AG04449 (cell line): ENCODE data around the gene TMEM52.

Experiments used
- CTCF ChIA-PET: fragments of 350-600 bp; formaldehyde crosslinking; extraction: SDS; loops from one replicate; lab custom pipeline; 2021; ENCODE audit warnings: antibody characterized with exemption; lab: Yijun Ruan, JAX
- POLR2A ChIA-PET: fragments of 400-600, 350-600 bp; formaldehyde crosslinking; extraction: SDS; loops from one replicate; lab custom pipeline; 2020; ENCODE audit warnings: antibody characterized with exemption, inconsistent platforms; lab: Yijun Ruan, JAX
- DNase-seq: peaks from one replicate; pipeline ENCODE4 v3.0.0-alpha.2; 2010; ENCODE audit warnings: low read depth, low spot score
- H3K4me3 ChIP-seq: 2 replicates; pipeline ENCODE4 v1.5.1; 2011; ENCODE audit warnings: low read depth, mild to moderate bottlenecking, control low read depth, low read length
- CTCF ChIP-seq: IDR thresholded peaks from one replicate; pipeline ENCODE4 v1.5.1; 2011; ENCODE audit warnings: mild to moderate bottlenecking, moderate library complexity, low read length, control low read depth, inconsistent platforms; ENCODE audit not compliant: insufficient read depth; ENCODE audit errors: missing control alignments

The TMEM52 gene

GRCh38 chr1:1917995-1918900 is 831 bp downstream of the TMEM52 start:
- ChIA-PET CTCF (interaction anchor here (1.3 to 4.4 kb wide), 3 partner anchors 10 to 127 kb away, joined by 5 to 13 read pairs (median 8); no protein-coding TSS in a partner anchor), POLR2A (no interaction called here)
- no peak for TF ChIP-seq CTCF
- no peak for DNase-seq
- peak overlapping the region; percentile 54 for H3K4me3 ChIP-seq

GRCh38 chr1:1917304-1917976 is 1.6 kb downstream of the TMEM52 start:
- no peak for TF ChIP-seq CTCF
- ChIA-PET CTCF (interaction anchor here (1.3 to 4.4 kb wide), 3 partner anchors 9 to 128 kb away, joined by 5 to 13 read pairs (median 8); no protein-coding TSS in a partner anchor), POLR2A (no interaction called here)
- no peak for DNase-seq
- H3K4me3 ChIP-seq, result no peak overlapping the region

- DNase-seq, result no peak
- POLR2A ChIA-PET, result no interaction called here
- no peak for TF ChIP-seq CTCF
- H3K4me3 ChIP-seq, result no peak overlapping the region
- CTCF ChIA-PET, result interaction anchor here (2.1 to 4.4 kb wide), 2 partner anchors 11 to 128 kb away, joined by 8 to 13 read pairs; no protein-coding TSS in a partner anchor
Measured at GRCh38 chr1:1916851-1917251, 2.2 kb downstream of the TMEM52 start.

- ChIA-PET CTCF (interaction anchor here (2.1 to 4.4 kb wide), 2 partner anchors 10 to 129 kb away, joined by 8 to 13 read pairs; no protein-coding TSS in a partner anchor), POLR2A (no interaction called here)
- no peak for TF ChIP-seq CTCF
- no peak overlapping the region for H3K4me3 ChIP-seq
- DNase-seq, result no peak
Measured at GRCh38 chr1:1915911-1916840, 2.9 kb downstream of the TMEM52 start.

- DNase-seq, result no peak
- CTCF ChIA-PET, result interaction anchor here (1.4 to 4.4 kb wide), 2 partner anchors 130 to 259 kb away, joined by 3 to 13 read pairs; no protein-coding TSS in a partner anchor
- POLR2A ChIA-PET, result interaction anchor here (0.6 kb wide), 1 partner anchor 149 kb away, joined by 3 read pairs; no protein-coding TSS in a partner anchor
- no peak within 1 kb of the TSS for H3K4me3 ChIP-seq
- TF ChIP-seq CTCF, result no peak
Measured at GRCh38 chr1:1914971-1915692, 3.9 kb downstream of the TMEM52 start, which contains the start of gene CALML6. TSS of gene CALML6 (plus strand) at chr1:1915260. CDS start at chr1:1915281, 21 bp downstream.
